MM.1S (cell line): Measurements from ENCODE around the gene SLC25A34.

Experiments
- DNase-seq: peaks from one replicate; pipeline ENCODE4 v3.0.0-alpha.2; 2015
- H2AFZ ChIP-seq: fragments of 300-600 bp; sonication (generic); 2 replicates; pipeline ENCODE4 v1.6.0; 2016; ENCODE audit warnings: antibody characterized with exemption, low read length
- H3F3A ChIP-seq: fragments of 300-600 bp; sonication (generic); 2 replicates; pipeline ENCODE4 v1.6.1; 2016; ENCODE audit warnings: mild to moderate bottlenecking, antibody characterized with exemption, low read length, moderate library complexity, mixed read lengths; ENCODE audit not compliant: insufficient read depth
- H3K27ac ChIP-seq: fragments of 300-600 bp; sonication (generic); 2 replicates; pipeline ENCODE4 v1.5.1; 2016; ENCODE audit warnings: mild to moderate bottlenecking, low read length
- H3K27me3 ChIP-seq: fragments of 300-600 bp; sonication (generic); replicated peaks from 2 replicates; pipeline ENCODE4 v1.6.0; 2016; ENCODE audit warnings: low read length; ENCODE audit not compliant: insufficient read depth
- H3K36me3 ChIP-seq: fragments of 300-600 bp; sonication (generic); replicated peaks from 2 replicates; pipeline ENCODE4 v1.6.1; 2016; ENCODE audit warnings: mild to moderate bottlenecking, low read length, mixed read lengths; ENCODE audit not compliant: insufficient read depth
- H3K4me1 ChIP-seq: fragments of 300-600 bp; sonication (generic); 2 replicates; pipeline ENCODE4 v1.6.1; 2016; ENCODE audit warnings: low read length, mixed read lengths
- H3K4me2 ChIP-seq: fragments of 300-600 bp; sonication (generic); 2 replicates; pipeline ENCODE4 v1.6.0; 2016; ENCODE audit warnings: low read depth, low read length
- H3K4me3 ChIP-seq: fragments of 300-600 bp; sonication (generic); 2 replicates; pipeline ENCODE4 v1.5.1; 2016; ENCODE audit warnings: low read length, mixed read lengths
- H3K79me2 ChIP-seq: fragments of 300-600 bp; sonication (generic); 2 replicates; pipeline ENCODE4 v1.6.1; 2016; ENCODE audit warnings: mixed run types, low read length, mixed read lengths
- H3K9ac ChIP-seq: fragments of 300-600 bp; sonication (generic); 2 replicates; pipeline ENCODE4 v1.6.1; 2016; ENCODE audit warnings: low read length, mixed read lengths
- H3K9me2 ChIP-seq: fragments of 300-600 bp; sonication (generic); replicated peaks from 2 replicates; pipeline ENCODE4 v1.6.1; 2016; ENCODE audit warnings: mild to moderate bottlenecking, low read length, mixed read lengths; ENCODE audit not compliant: insufficient read depth
- H3K9me3 ChIP-seq: fragments of 300-600 bp; sonication (generic); replicated peaks from 2 replicates; pipeline ENCODE4 v1.6.1; 2016; ENCODE audit warnings: mild to moderate bottlenecking, low read length, mixed read lengths; ENCODE audit not compliant: insufficient read depth
- H4K20me1 ChIP-seq: fragments of 300-600 bp; sonication (generic); 2 replicates; pipeline ENCODE4 v1.6.1; 2016; ENCODE audit warnings: mild to moderate bottlenecking, low read length, moderate library complexity, mixed read lengths; ENCODE audit not compliant: insufficient read depth
- CTCF ChIP-seq: fragments of 300-600 bp; sonication (generic); IDR thresholded peaks from 2 replicates; pipeline ENCODE4 v1.5.1; 2016; ENCODE audit warnings: antibody characterized with exemption, low read length, mixed read lengths
- EZH2 ChIP-seq: fragments of 300-600 bp; sonication (generic); optimal IDR thresholded peaks from 2 replicates; pipeline ENCODE3; 2017; ENCODE audit warnings: low read depth, mild to moderate bottlenecking, antibody characterized with exemption, low read length, mixed read lengths
- EZH2phosphoT487 ChIP-seq: fragments of 300-600 bp; sonication (generic); IDR thresholded peaks from 2 replicates; pipeline ENCODE4 v1.6.1; 2018; ENCODE audit warnings: antibody characterized with exemption, low read length

Gene SLC25A34

GRCh38 chr1:15744122-15744679 is 8.1 kb downstream of the SLC25A34 start:
- Histone ChIP-seq H2AFZ (no peak overlapping the region), H3K9me3 (no peaks in the 10 kb centered on the region), H4K20me1 (no peaks in the 10 kb centered on the region), H3K4me3 (no peak overlapping the region), H3F3A (no peaks in the 10 kb centered on the region), H3K36me3 (no peaks in the 10 kb centered on the region), H3K27ac (no peak overlapping the region), H3K79me2 (no peaks in the 10 kb centered on the region), H3K4me1 (peaks cover 6% of the 10 kb centered on the region), H3K27me3 (no peaks in the 10 kb centered on the region), H3K4me2 (no peak overlapping the region), H3K9ac (no peak overlapping the region), H3K9me2 (no peaks in the 10 kb centered on the region)
- TF ChIP-seq EZH2phosphoT487: no peak
- no peak for TF ChIP-seq EZH2
- TF ChIP-seq CTCF: no peak
- DNase-seq: no peak

- Histone ChIP-seq H3K79me2 (no peaks in the 10 kb centered on the region), H3F3A (no peaks in the 10 kb centered on the region), H3K27me3 (peaks cover 6% of the 10 kb centered on the region; the same call in 1 of the 2 replicates), H3K27ac (no peak overlapping the region), H3K9me2 (no peaks in the 10 kb centered on the region), H3K9me3 (no peaks in the 10 kb centered on the region), H3K4me2 (no peak overlapping the region), H3K36me3 (no peaks in the 10 kb centered on the region), H4K20me1 (no peaks in the 10 kb centered on the region), H3K9ac (no peak overlapping the region), H3K4me1 (peaks cover 6% of the 10 kb centered on the region), H2AFZ (no peak overlapping the region), H3K4me3 (no peak overlapping the region)
- TF ChIP-seq CTCF: no peak
- no peak for TF ChIP-seq EZH2
- TF ChIP-seq EZH2phosphoT487: no peak
- DNase-seq: no peak
These were observed 11.3 kb downstream of the SLC25A34 start for GRCh38 chr1:15747378-15747777.

- Histone ChIP-seq H2AFZ (no peak overlapping the region), H3K27me3 (peaks cover 6% of the 10 kb centered on the region; the same call in 1 of the 2 replicates), H3F3A (no peaks in the 10 kb centered on the region), H3K9me2 (no peaks in the 10 kb centered on the region), H3K4me3 (no peak overlapping the region), H3K36me3 (no peaks in the 10 kb centered on the region), H3K9ac (no peak overlapping the region), H3K79me2 (no peaks in the 10 kb centered on the region), H3K27ac (no peak overlapping the region), H4K20me1 (no peaks in the 10 kb centered on the region), H3K4me2 (no peak overlapping the region), H3K9me3 (no peaks in the 10 kb centered on the region), H3K4me1 (peaks cover 6% of the 10 kb centered on the region)
- no peak for DNase-seq
- no peak for TF ChIP-seq CTCF
- no peak for TF ChIP-seq EZH2
- no peak for TF ChIP-seq EZH2phosphoT487
These were observed 12.2 kb downstream of the SLC25A34 start for GRCh38 chr1:15748264-15748663.
